ENCODE data around the gene SCYGR5. TPM values are rescaled to one million over a fixed set of nuclear protein-coding genes. Genes with fewer than 3 reads are reported as not detected.

The SCYGR5 gene
- total RNA-seq, 1 experiment from 2014 or later = not detected

GRCh38 chr2:227713291-227713690 is 46.7 kb downstream of the SCYGR5 start:
- Histone ChIP-seq H3K9ac (ENCODE audit: extremely low read depth, insufficient read length, low read length) (no peak overlapping the region), H3K4ac (ENCODE audit: low read depth, low read length) (no peak overlapping the region), H4K8ac (replicated peaks; ENCODE audit: insufficient read length, low read depth, low read length) (no peak overlapping the region), H3K79me2 (ENCODE audit: insufficient read depth, low read length) (no peaks in the 10 kb centered on the region), H2BK5ac (ENCODE audit: insufficient read length, low read length) (no peak overlapping the region), H4K5ac (ENCODE audit: insufficient read length, low read depth, low read length) (no peak overlapping the region), H3K4me1 (ENCODE audit: insufficient read depth, low read length) (no peaks in the 10 kb centered on the region), H3K27ac (ENCODE audit: insufficient read length, low read depth, low read length) (no peak overlapping the region), H2BK15ac (ENCODE audit: low read depth, low read length) (no peak overlapping the region), H3T11ph (ENCODE audit: low read length) (no peak overlapping the region), H3K23ac (ENCODE audit: insufficient read length, low read depth, low read length) (no peak overlapping the region), H2BK20ac (ENCODE audit: low read depth, low read length, poor library complexity, severe bottlenecking) (no peak overlapping the region), H3K14ac (ENCODE audit: insufficient read depth, low read length) (no peak overlapping the region), H3K23me2 (ENCODE audit: insufficient read length, low read depth, low read length, poor library complexity, severe bottlenecking) (peaks cover 5% of the 10 kb centered on the region), H3K56ac (ENCODE audit: insufficient read length, low read depth, low read length) (no peak overlapping the region), H4K20me1 (ENCODE audit: control insufficient read depth, insufficient read depth, insufficient read length) (no peaks in the 10 kb centered on the region), H3K4me2 (ENCODE audit: insufficient read depth, insufficient read length, low read length) (no peak overlapping the region), H2BK120ac (ENCODE audit: low read depth, low read length, poor library complexity, severe bottlenecking) (no peak overlapping the region), H2AFZ (ENCODE audit: low read length) (no peak overlapping the region), H3K9me3 (ENCODE audit: control insufficient read depth, low read depth, low read length) (no peaks in the 10 kb centered on the region), H4K91ac (ENCODE audit: insufficient read length, low read depth, low read length) (no peak overlapping the region), H3K79me1 (ENCODE audit: insufficient read depth, low read depth, low read length, poor library complexity, severe bottlenecking) (no peaks in the 10 kb centered on the region), H3K18ac (ENCODE audit: insufficient read length, low read depth, low read length) (no peak overlapping the region), H2BK12ac (ENCODE audit: insufficient read length, low read depth, low read length) (no peak overlapping the region), H3K27me3 (ENCODE audit: insufficient read depth, low read length) (no peaks in the 10 kb centered on the region), H2AK5ac (ENCODE audit: insufficient read length, low read length) (no peak overlapping the region)
- Mint-ChIP-seq H3K36me3 (ENCODE audit: insufficient read depth in 1 of 3, low read depth in 3 of 3) (peaks cover 0 to 4% (median 0%) of the 10 kb centered on the region in 3 experiments; a peak in 2 of 7 replicates), H3K9me3 (peaks cover 0 to 3% of the 10 kb centered on the region in 2 experiments; a peak in 3 of 5 replicates), H3K4me1 (peaks cover 13 to 20% of the 10 kb centered on the region in 2 experiments), H3K4me3 (no peak overlapping the region), H3K27ac (no peak overlapping the region), H3K27me3 (ENCODE audit: low read depth) (peaks cover 15% of the 10 kb centered on the region)
- TF ChIP-seq CTCF (conservative IDR thresholded peaks at IDR 0.05) = no peak
- WGBS (ENCODE audit: extremely low coverage, insufficient read length, low lambda C conversion rate) = no CpG with 5 or more reads among the region's 1 CpG
- DNase-seq = no peak

Measured in H9 (cell line).